ENCODE data around the gene SEMA5B.

SEMA5B gene

DNA sequence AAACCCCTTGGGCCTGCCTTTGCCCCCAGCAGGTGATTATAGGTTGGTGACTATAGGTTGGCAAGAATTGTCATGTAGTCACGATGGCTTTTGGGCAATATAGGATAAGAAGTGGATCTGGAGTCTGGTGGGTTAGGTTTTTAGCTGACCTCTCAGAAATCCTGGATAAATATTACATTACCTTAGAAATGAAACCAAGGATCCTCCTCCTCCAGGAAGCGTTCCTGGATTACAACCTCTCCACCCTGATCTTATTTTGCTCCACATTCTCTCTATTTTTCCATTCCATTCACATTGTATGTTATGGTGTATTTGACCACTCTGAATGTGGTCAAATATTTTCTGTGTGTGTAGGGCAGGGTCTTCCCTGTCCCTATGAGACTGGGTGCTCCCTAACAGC lies 82.3 kb downstream of the SEMA5B start:
- no peak for DNase-seq (ENCODE audit: low read depth in 2 of 2)

DNA sequence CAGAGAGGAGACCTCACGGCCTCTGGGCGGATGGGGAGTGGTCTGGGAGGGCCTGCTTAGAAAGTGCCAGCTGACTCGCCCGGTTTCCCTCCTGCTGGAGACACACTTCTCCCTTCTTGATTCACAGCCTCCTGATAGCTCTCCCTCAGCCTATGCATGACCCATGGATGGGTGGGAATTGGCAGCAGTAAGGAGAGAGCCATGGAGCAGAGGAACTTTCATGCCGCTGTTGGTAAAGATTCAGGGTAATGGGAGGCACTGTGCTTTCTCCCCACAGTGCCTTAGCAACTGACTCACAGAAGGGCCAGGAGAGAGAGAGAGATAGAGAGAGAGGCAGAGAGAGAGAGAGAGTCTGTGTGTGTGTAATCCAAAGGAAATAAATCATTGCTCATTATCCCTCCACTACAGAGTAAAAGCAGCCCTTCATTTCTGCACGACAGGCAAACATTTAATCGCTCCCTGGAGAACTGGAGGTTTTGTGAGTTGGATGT lies 82.8 kb downstream of the SEMA5B start:
- no peak for DNase-seq (ENCODE audit: low read depth in 2 of 2)

DNA sequence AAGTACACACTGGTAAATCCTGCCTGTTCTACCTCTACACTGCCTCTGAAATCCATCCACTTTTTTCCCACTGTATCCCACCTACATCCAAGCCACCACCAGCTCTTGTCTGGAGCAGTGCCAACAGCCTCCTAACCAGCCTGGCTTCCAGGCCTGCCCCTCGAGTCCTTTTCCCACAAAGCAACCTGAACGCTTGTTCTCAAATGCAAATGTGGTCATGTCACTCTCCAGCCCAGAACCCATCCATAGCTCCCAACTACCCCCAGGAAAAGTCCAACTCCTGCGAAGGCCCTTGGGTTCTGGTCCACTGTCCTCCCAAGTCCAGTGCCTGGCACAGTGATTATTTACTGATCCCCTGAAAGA lies 83.8 kb downstream of the SEMA5B start:
- DNase-seq (ENCODE audit: low read depth in 2 of 2), result no peak

DNA sequence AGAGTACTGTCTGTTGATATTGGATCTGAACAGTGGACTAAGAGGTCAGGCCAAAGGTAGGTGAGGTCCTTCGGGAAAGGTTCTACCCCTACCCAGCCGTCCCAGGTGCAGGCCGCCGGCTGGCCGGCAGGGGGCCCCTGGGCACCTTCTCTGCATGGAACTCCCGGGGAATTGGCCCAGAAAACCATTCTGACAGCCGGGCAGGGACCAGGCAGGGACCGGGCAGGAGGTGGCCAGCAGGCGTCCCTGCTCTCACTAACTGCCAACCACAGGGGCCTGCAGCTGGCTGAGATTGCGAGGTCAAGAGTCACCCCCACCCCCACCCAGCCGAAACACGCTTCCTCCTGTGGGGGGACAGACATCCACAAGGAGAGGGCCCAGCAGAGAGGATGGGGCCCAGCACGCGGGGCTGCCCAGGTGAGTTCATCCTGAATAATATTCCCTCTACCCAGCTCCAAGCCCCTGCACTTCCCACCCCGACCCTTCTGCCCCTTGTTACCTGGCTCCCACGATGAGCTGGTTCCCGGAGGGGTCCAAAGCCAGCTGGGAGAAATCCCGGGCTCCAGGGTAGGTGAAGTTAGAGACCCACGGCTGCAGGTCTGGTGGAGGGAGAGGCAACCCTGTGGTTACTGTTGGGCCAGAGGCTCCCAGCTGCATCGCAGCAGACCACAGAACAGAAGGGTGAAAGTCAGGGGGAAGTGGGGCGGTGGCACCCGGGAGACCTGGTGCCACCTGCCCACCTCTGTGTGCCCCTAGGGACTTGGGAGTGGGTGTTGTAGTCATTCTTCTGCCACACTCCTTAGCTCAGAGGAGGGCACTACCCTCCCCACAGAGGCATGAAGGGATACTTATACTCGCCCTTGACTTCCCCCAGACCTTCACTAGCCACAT lies 84.4 kb downstream of the SEMA5B start:
- DNase-seq (ENCODE audit: low read depth in 2 of 2), result peak in 1 of 2 donors; percentile 6

DNA sequence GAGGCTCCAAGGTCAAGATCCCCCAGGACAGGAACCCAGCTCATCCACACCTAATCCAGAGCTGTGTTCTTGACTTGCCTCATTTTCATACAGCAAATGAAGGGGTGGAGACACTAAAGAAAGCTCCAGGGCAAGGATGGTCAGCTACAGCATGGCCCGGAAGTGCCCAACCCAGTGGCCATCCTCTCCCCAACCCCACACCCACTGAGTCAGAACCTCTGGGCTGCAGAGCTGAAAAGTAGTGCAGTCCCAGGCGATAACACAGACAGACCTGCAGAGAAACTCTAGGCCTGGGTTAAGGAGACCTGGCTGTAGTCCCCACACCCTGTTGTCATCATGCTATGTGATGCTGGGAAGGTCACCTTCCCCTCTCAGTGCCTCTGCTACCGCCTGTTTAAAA lies 85.3 kb downstream of the SEMA5B start:
- no peak for DNase-seq (ENCODE audit: low read depth in 2 of 2)

DNA sequence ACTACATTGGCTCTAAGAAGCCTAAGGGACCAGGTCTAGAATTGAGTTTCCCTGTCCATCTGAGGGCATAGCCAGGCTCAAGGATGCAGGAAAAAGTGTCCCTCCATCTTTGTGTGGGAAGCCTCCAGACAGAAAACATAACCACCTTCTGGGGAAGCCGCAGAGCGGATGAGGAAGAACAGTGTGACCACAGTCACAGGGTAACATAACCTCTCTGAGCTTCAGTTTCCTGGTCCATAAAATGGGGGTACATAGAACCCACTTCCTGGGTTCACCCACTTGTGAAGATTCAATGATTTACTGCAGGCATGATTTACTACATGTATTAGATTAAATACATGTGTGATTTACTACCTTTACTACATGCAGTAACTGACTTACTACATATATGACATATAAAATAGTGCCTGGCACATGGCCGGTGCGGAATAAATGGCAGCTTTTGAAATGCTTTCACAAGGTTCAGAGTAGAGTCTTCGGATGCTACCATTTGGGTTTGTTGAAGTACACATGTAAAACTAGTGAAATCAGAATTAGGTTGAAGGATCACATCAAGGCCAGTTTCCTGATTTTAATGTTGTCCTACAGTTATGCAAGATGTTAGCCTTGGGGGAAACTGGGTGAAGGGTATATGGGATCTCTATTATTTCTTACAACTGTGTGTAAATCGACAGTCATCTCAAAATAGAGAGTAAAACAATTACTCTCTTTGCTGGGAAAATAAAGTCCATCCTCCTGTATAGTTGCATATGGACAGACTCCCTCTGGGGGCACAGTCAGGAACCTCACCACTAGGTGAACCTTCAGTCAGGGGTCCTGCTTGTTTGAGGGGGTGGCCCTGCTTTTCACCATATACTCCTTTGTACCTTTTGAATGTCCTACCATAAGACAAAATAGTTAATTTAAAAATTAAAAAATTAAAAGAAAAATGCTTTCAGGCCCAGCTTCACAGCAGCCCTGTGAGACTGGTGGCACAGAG lies 86.0 kb downstream of the SEMA5B start:
- DNase-seq (ENCODE audit: low read depth in 2 of 2), result no peak

DNA sequence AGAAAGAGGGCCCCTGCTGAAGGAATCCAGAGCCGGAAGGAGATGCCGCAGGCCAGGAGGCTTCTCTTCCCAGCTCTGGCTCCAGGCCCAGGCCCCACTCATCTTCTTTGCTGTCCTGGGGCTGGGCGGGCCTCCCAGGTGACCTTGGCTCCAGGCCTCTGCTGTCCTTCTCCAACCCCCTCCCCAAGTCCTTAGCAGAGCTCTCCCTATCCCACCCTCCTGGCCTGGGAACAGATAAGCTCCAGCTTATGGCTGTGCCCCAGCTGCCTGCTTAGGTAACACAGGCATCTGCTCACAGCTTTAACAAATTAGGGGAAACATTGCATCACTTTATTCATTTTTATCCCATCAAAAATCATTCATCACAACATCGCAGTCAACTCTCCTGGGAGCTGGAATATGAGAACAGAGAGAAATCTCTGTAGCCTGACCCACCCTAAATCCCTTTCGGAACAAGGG lies 86.9 kb downstream of the SEMA5B start:
- no peak for DNase-seq (ENCODE audit: low read depth in 2 of 2)

DNA sequence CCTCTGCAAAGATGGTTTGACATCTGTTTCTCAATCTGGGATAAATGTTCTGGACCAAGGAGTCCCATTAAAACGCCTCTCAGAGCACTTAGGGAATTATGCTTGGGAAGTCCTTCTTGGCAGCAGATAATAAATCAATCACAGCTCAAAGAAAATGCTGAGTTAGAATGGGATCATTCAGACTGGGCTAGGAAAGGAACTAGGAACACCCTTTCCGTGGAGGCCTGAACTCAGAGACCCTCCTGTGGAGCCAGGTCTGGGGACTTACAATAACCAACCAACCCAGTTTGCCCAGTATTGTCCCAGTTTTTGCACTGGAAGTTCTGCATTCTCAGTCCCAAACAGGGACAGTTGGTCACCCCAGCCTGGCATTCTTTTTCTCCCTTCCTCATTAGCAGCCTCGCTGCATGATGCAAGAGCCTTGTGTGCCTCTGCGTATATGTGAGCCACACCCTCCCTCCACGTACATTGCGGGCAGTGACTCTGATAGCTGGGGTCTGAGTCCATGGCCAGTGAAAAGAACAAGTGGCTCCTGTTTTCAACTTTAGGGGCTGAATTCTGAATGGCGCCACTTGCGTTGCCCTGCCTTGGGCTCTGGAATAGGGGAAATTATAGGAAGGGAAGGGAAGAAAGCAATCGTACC lies 88.7 kb downstream of the SEMA5B start:
- DNase-seq (ENCODE audit: low read depth in 2 of 2), result no peak

DNA sequence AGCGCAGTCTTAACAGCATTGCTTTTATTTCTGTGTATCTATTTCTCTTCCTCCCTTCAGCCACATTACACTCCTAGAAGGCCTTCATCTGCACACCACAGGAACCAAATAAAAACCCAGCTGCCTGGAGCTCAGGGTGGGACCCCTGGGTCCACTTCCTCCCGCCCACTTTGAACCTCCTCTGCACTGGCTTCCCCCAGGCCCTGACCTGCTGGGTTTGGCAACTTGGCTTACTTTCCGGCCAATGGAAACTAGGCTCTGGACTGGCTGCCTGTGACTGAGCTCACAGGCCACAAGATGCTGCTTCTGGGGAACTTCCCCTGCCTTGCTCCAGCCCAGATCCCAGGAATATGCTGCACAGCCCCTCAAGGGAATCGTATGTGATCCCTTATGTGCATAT lies 89.8 kb downstream of the SEMA5B start:
- DNase-seq (ENCODE audit: low read depth in 2 of 2), result no peak

DNA sequence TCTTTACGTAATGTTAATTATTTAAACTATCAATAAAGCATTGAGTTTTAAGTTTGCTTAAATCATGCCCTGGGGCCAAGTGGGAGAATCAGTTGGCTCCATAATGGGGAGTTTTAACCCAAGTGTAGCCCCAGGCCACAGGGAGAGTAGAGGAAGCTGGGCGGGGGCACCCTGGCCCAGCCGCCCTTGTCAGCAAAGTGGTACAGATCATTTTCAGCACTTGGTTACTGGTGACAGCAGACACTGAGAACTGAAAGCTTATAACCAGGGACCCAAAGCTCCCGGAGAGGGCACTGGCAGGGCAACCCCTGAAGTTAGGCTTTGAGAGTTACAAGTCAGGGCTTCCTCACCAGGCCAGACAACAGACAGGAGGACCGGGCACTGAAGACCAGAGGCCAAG lies 90.6 kb downstream of the SEMA5B start:
- no peak for DNase-seq (ENCODE audit: low read depth in 2 of 2)

DNA sequence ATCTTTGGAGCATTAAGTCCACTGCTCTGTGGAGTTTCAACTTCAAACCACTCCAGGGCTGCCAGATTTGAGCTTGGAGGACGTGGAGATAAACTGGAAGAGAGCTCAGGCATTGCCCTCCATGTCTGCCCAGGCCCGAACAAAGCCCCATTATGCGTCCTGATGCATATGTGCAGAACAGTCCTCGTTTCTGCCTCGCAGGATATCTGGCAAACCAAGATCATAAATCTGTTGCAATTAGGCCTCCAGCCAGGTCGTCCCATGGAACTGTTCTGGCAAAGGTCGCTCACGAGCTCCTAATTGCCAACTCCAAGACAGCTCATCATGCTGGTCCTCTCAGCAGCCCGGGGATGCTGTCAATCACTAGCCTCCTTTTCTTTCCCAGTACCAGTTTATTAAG lies 91.2 kb downstream of the SEMA5B start:
- DNase-seq (ENCODE audit: low read depth in 2 of 2), result no peak

DNA sequence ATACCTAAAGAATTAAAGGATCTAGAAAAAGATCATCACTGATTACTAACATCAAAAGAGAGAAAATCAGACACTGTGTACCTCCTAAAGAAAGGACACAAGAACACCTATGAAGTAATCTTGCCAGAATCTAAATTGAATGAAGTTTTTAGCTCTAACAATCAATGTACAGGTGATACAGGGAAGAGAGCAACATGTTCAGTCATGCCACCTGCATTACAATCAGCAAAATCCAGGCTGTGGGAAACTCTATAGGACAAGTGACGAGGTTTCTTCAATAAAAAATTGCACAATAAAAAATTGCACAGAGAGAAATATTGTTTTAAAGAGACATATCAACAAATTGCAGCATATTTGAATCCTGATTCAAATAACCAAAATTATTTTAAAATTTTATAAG lies 93.3 kb downstream of the SEMA5B start:
- no peak for DNase-seq (ENCODE audit: low read depth in 2 of 2)

DNA sequence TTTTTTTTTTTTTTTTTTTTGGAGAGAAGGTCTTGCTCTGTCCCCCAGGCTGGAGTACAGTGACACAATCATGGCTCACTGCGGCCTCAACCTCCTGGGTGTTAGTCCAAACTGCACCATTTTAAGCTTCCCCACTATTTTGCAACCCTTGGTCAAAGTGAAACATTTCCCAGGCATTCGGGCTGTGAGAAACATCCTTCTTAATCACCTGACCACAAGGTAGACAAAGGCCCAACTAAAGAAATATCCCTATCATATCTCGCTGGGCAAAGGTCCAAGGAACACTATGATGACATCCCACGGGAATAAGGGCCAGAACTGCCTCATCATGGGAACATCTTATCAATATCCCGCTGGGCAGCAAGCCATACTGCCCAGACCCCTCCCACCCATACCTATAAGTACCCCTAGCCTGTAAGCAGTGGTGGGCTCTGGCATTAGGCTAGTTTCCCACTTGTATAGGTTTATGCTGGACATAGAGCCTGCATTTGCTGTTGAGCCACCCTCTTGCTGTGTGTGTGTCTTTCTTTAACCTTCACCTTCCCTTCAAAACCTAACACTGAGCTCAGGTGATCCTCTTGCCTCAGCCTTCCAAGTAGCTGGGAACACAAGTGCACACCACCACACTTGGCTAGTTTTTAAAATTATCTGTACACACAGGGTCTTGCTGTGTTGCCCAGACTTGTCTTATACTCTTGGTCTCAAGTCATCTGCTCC lies 95.2 kb downstream of the SEMA5B start:
- no peak for DNase-seq (ENCODE audit: low read depth in 2 of 2)

DNA sequence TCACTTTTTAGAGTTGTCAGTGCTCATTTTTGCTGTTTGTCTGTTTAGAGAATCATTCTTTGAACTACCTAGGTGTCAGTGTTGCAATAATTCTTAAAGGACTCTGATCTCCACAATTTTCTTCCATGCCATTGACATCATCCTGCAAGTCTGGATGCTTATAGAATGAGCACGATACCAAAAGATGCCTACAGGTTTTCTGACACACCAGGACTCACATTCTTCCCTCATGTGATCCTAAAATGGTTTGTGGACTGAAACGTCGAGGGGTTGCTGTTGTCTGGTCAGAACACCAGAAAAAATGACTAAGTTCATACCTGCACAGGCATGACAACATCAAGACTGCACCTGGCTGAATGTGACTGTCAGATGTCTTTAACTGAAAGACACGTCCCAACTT lies 95.9 kb downstream of the SEMA5B start:
- DNase-seq (ENCODE audit: low read depth in 2 of 2), result no peak

DNA sequence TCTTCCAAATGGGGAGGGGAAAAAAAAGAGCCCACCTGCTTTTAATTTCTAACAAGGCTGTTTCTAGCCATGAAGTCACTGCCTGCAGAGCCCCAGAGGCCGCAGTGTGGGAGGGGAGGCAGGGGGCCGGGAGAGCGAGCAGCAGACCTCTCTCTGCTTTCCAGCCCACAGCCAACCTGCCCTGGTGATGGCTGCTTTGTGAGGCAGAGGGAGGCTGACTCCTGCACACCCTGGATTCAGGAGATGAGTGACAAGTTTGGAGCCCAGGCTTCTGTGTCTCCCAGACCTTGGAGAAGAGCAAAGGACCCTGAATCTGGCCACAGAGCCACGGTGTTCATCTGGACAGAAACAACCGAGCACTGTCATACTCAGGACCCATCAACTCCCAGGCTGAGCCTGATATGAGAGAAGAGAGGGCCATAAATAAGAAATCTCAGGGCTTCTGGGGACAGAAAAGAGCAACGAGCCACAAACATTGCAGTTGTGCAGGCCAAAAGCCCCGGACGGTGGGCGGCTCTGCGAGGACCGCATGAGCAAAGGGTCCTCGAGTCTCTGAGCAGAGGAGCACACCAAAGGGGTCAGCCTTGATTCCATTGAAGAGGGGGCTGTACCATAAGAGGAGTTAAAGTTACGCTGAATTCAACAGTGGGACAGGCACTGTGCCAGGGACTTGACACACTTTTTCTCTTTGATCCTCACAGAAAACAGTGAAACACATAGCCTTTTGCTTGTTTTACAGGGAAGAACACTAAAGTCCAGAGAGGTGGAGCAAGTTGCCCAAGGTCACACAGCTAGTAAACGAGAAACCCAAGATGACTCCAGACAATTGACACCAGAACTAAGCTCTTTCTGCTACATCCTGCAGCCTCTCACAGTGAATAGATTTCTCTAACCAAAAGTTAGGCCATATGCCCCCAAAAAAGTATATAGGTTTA lies 97.2 kb downstream of the SEMA5B start:
- DNase-seq (ENCODE audit: low read depth in 2 of 2), result no peak

DNA sequence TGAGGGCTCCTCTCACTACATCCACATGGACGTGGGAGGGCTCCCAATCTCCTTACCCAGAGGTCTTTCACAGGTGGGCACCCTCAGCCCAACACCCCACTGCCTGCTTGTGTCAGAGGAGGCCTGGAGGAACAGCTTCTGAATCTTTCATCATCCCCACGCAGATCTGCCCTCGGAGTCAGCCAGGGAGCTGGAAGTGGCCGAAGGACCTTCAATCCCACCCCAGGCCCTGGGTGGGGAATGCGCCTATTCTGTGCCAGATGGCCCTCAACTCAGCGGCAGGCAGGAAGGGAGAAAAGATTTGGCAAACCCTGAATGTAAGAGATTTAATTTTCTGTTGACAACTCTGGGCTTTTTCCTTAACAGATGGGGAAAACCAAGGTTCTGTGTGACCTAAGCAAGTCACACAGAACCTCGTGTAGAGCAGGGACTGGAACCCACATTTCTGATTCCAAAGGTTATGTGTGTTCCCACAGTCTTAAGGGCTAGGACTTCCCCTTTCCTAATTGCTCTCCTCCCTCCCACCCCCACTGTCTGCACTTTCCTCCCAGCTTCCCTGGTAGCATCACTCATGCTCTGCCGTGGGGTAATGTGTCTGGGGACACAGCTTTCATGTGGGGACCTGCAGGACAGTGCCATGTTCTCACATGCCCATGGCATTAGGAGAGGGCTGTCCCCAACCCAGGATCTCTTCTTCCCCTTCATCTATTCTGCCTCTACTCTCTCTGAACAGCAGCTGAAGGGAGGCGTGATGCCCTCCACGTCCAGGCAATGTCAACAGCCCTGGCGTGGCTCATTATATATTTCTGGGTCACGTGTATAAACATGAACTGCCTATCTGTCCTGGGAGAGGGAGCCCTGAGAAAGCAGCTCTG lies 98.1 kb downstream of the SEMA5B start:
- DNase-seq (ENCODE audit: low read depth in 2 of 2), result no peak

DNA sequence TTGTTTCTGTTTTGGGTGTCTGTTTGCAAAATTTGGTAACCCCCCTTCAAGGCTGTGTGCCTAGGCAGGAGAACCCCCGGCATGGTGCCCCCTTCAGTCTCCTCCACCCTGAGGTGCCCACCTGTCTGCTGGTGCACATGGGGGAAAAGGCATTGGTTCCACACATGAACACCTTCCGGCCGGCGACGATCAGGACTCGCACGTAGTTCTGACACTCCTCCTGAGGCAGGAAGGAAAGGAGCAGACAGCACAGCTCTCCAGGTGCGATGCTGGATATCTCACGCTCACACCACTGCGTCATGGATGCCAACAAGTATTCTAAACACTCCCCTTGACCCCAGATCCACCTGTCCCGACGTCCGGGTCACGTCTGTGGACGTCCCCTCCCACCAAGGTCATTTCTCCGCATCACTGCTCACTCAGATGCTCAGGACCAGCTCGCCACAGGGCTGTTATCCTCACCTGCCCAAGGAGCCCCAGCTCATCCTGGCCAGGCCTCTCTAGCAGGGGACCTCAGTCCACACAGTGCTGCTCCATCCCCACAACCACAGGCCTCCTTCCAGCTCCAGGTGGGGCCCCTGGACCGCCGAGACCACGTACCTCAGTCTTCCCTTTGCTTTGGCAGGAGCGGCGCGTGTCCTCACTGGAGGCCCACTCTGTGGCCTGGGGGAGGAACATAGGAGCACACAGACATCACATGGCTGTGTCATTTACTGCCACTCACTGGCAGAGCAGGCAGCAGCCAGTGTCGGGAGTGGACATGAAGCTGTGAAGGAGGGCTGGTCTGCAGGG lies 99.0 kb downstream of the SEMA5B start:
- DNase-seq (ENCODE audit: low read depth in 2 of 2), result no peak

DNA sequence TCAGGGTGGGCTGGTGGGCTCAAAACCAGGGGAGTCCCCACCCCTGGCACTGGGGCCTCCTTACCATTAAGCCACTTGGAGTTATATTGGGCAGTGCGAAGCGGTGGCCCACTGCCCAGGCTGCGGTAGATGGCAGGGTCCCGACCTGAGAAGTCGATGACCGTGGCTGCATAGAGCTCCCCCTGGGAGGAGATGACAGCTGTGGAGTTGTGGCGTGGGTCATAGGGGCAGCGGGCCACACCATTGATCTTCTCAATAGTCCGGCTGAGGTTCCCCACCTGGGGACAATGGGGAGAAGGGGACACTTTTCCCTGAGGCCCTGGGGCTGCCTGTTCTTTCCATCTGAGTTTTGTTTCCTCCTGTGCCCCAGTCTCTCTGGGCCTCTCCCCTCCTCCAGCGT lies 99.8 kb downstream of the SEMA5B start:
- no peak for DNase-seq (ENCODE audit: low read depth in 2 of 2)
